Camera-type eye (tissue), 1 donor: Measurements from ENCODE around the gene EXTL1. TPM values are rescaled to one million over a fixed set of nuclear protein-coding genes. Genes with fewer than 3 reads are reported as not detected.

ENCODE experiments used
- total RNA-seq: library from RNA; depleted of rRNA; stranded (reverse); fragments of >200 nt; gene quantifications from one replicate; pipeline ENCODE4 v1.2.3, GENCODE V29; 2014

EXTL1 gene
- total RNA-seq: 1.6 TPM

GRCh38 chr1:26021647-26022403 is at the start of gene EXTL1:
Gene EXTL1, plus strand, starts transcription at chr1:26021775. Its CDS starts 872 bp downstream, at chr1:26022647.

GRCh38 chr1:25997828-25998761 is 23.5 kb upstream of the EXTL1 start, which contains the start of gene PAFAH2:
Gene PAFAH2, minus strand, starts transcription at chr1:25998063. Its CDS starts 7,247 bp downstream, at chr1:25990816.

GRCh38 chr1:26045722-26046245 is 24.2 kb downstream of the EXTL1 start, which contains the start of gene SLC30A2:
Gene SLC30A2, minus strand, starts transcription at chr1:26046118. Its CDS starts 222 bp downstream, at chr1:26045896.

GRCh38 chr1:26067432-26067911 is 45.9 kb downstream of the EXTL1 start, which contains the start of gene TRIM63:
Gene TRIM63, minus strand, starts transcription at chr1:26067630. Its CDS starts 136 bp downstream, at chr1:26067494.

Other genes starting within 250 kb of the EXTL1 start
- 44.3 TPM for gene SELENON, start 221.6 kb upstream of the EXTL1 start, total RNA-seq
- gene MTFR1L, start 201.8 kb upstream of the EXTL1 start, total RNA-seq: 55.0 TPM
- gene AUNIP, start 162.3 kb upstream of the EXTL1 start, total RNA-seq: 1.3 TPM
- 5.6 TPM for gene PAQR7, start 146.1 kb upstream of the EXTL1 start, total RNA-seq
- 286 TPM for gene STMN1, start 115.4 kb upstream of the EXTL1 start, total RNA-seq
- 20.2 TPM for gene PAFAH2, start 23.7 kb upstream of the EXTL1 start, total RNA-seq
- not detected for gene SLC30A2, start 24.3 kb downstream of the EXTL1 start, total RNA-seq
- gene TRIM63, start 45.9 kb downstream of the EXTL1 start, total RNA-seq: 6.3 TPM
- gene PDIK1L, start 90.0 kb downstream of the EXTL1 start, total RNA-seq: 32.9 TPM
- gene FAM110D, start 137.3 kb downstream of the EXTL1 start, total RNA-seq: 0.60 TPM
- gene C1orf232, start 147.2 kb downstream of the EXTL1 start, total RNA-seq: not detected
- 11.1 TPM for gene ZNF593, start 148.1 kb downstream of the EXTL1 start, total RNA-seq
- 41.3 TPM for gene ZNF593OS, start 150.1 kb downstream of the EXTL1 start, total RNA-seq
- gene CNKSR1, start 155.7 kb downstream of the EXTL1 start, total RNA-seq: 8.4 TPM
- not detected for gene CATSPER4, start 168.8 kb downstream of the EXTL1 start, total RNA-seq
- gene CEP85, start 212.4 kb downstream of the EXTL1 start, total RNA-seq: 27.4 TPM